ENCODE data around the gene WDR91.

DNA sequence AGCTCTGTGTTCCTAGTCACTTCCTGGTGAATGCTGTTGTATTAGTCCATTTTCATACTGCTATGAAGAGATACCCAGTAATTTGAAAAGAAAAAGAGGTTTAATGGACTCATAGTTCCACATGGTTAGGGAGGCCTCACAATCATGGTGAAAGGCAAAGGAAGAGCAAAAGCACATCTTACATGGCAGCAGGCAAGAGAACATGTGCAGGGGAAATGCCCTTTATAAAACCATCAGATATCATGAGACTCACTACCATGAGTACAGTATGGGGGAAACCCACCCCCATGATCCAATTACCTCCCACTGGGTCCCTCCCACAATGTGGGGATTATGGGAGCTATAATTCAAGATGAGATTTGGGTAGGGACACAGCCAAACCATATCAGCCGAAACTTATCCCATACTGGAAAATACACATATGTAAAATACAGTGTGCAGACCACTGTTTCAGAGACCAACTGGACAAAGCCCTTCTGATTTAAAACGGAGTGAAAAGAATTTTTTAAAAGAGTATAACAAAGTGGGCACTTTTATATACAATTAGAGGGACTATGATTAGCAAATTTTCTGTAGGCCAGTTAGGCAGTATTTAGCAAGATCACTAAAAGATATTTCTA, 48.8 kb downstream of the WDR91 start:
- no peak for TF ChIP-seq EZH2 (IDR thresholded peaks at IDR 0.05; ENCODE audit: borderline replicate concordance, low read depth, low read length, severe bottlenecking)
- TF ChIP-seq, protein P1, sequence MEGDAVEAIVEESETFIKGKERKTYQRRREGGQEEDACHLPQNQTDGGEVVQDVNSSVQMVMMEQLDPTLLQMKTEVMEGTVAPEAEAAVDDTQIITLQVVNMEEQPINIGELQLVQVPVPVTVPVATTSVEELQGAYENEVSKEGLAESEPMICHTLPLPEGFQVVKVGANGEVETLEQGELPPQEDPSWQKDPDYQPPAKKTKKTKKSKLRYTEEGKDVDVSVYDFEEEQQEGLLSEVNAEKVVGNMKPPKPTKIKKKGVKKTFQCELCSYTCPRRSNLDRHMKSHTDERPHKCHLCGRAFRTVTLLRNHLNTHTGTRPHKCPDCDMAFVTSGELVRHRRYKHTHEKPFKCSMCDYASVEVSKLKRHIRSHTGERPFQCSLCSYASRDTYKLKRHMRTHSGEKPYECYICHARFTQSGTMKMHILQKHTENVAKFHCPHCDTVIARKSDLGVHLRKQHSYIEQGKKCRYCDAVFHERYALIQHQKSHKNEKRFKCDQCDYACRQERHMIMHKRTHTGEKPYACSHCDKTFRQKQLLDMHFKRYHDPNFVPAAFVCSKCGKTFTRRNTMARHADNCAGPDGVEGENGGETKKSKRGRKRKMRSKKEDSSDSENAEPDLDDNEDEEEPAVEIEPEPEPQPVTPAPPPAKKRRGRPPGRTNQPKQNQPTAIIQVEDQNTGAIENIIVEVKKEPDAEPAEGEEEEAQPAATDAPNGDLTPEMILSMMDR (IDR thresholded peaks at IDR 0.05; ENCODE audit: borderline replicate concordance, extremely low read depth, low read length, poor library complexity, severe bottlenecking) = no peak
